CD4-positive, alpha-beta T cell treated with Interleukin-2 at 100 ng/mL for 4 hours (primary cell): ENCODE data around the gene HBP1.
A peak's percentile ranks its signal among the peaks of the same experiment; 100 is the strongest.
"Not testable (repeated sequence)": the region's sequence is repeated elsewhere in the genome, so short reads cannot be mapped to it uniquely, and the experiment has no call there.

ENCODE experiments used
- DNase-seq: peaks from one replicate; pipeline ENCODE4 v3.0.0-alpha.2; 2020; ENCODE audit warnings: low spot score

HBP1 gene

GRCh38 chr7:107185716-107186115 is 16.9 kb downstream of the HBP1 start:
- DNase-seq, result no peak

GRCh38 chr7:107186240-107186639 is 17.4 kb downstream of the HBP1 start:
- no peak for DNase-seq

- DNase-seq, result no peak
Measured at GRCh38 chr7:107187774-107188173, 19.0 kb downstream of the HBP1 start.

GRCh38 chr7:107190090-107190489 is 21.3 kb downstream of the HBP1 start:
- DNase-seq, result no peak

GRCh38 chr7:107194052-107194451 is 25.2 kb downstream of the HBP1 start:
- no peak for DNase-seq

GRCh38 chr7:107196834-107197610 is 28.2 kb downstream of the HBP1 start:
- DNase-seq, result no peak

GRCh38 chr7:107201795-107202450 is 33.1 kb downstream of the HBP1 start:
- peak; percentile 13 for DNase-seq

- DNase-seq, result no peak
Measured at GRCh38 chr7:107203607-107204006, 34.8 kb downstream of the HBP1 start.

GRCh38 chr7:107206136-107206535 is 37.3 kb downstream of the HBP1 start:
- DNase-seq, result no peak

- no peak for DNase-seq
Measured at GRCh38 chr7:107206706-107207105, 37.9 kb downstream of the HBP1 start.

- DNase-seq, result no peak
Measured at GRCh38 chr7:107207459-107207858, 38.7 kb downstream of the HBP1 start.

GRCh38 chr7:107208024-107208521 is 39.3 kb downstream of the HBP1 start:
- no peak for DNase-seq

GRCh38 chr7:107208563-107208962 is 39.8 kb downstream of the HBP1 start:
- no peak for DNase-seq

- no peak for DNase-seq
Measured at GRCh38 chr7:107209565-107209964, 40.8 kb downstream of the HBP1 start.

- no peak for DNase-seq
Measured at GRCh38 chr7:107210400-107210799, 41.6 kb downstream of the HBP1 start.

- no peak for DNase-seq
Measured at GRCh38 chr7:107212725-107213124, 43.9 kb downstream of the HBP1 start.

GRCh38 chr7:107213193-107213788 is 44.5 kb downstream of the HBP1 start:
- no peak for DNase-seq

- DNase-seq, result no peak
Measured at GRCh38 chr7:107213945-107214344, 45.1 kb downstream of the HBP1 start.

- no peak for DNase-seq
Measured at GRCh38 chr7:107219563-107220244, 50.9 kb downstream of the HBP1 start.

- no peak for DNase-seq
Measured at GRCh38 chr7:107220356-107220755, 51.6 kb downstream of the HBP1 start.

- not testable (repeated sequence) for DNase-seq
Measured at GRCh38 chr7:107220806-107221205, 52.0 kb downstream of the HBP1 start.
